DND-41 (cell line): ENCODE results near the gene USP28.

Experiments used
- ATAC-seq: fragments of 200-7000 bp; cut with Tn5 transposase; 3 replicates; pipeline ENCODE4 v1.9.1; 2021; ENCODE audit warnings: low read depth; ENCODE audit not compliant: insufficient read depth
- DNase-seq: peaks from one replicate; pipeline ENCODE4 v3.0.0-alpha.2; 2020
- H2AFZ ChIP-seq: 2 replicates; pipeline ENCODE4 v1.6.0; 2012; ENCODE audit warnings: low read depth, low read length
- H3K27ac ChIP-seq: 2 replicates; pipeline ENCODE4 v1.5.1; 2012; ENCODE audit warnings: low read length, inconsistent platforms
- H3K27me3 ChIP-seq: fragments of 200-600 bp; sonication (generic); 2 replicates; pipeline ENCODE4 v1.6.0; 2012; ENCODE audit warnings: low read length, mild to moderate bottlenecking, inconsistent platforms; ENCODE audit not compliant: insufficient read depth, poor library complexity
- H3K36me3 ChIP-seq: 2 replicates; pipeline ENCODE4 v1.5.1; 2012; ENCODE audit warnings: low read length, inconsistent platforms; ENCODE audit not compliant: insufficient read depth
- H3K4me1 ChIP-seq: 2 replicates; pipeline ENCODE4 v1.5.1; 2012; ENCODE audit warnings: mild to moderate bottlenecking, low read length; ENCODE audit not compliant: insufficient read depth
- H3K4me2 ChIP-seq: 2 replicates; pipeline ENCODE4 v1.6.0; 2012; ENCODE audit warnings: mild to moderate bottlenecking, moderate library complexity, low read length, inconsistent platforms; ENCODE audit not compliant: insufficient read depth
- H3K4me3 ChIP-seq, 2 experiments: fragments of 200-600 bp in 1 of 2; shearing (Covaris generic) in 1 of 2; 2 replicates each; pipeline ENCODE4 v1.5.1; 2012 to 2016; ENCODE audit warnings: inconsistent platforms in 2 of 2, low read length in 2 of 2, mild to moderate bottlenecking in 2 of 2, low read depth in 1 of 2, moderate library complexity in 1 of 2
- H3K79me2 ChIP-seq: 2 replicates; pipeline ENCODE4 v1.6.0; 2012; ENCODE audit warnings: low read length, inconsistent platforms; ENCODE audit not compliant: insufficient read depth
- H3K9ac ChIP-seq: 2 replicates; pipeline ENCODE4 v1.6.0; 2012; ENCODE audit warnings: low read depth, mild to moderate bottlenecking, inconsistent platforms, low read length, moderate library complexity
- H3K9me3 ChIP-seq: 2 replicates; pipeline ENCODE4 v1.5.1; 2012; ENCODE audit warnings: low read length, moderate library complexity, mild to moderate bottlenecking, inconsistent platforms; ENCODE audit not compliant: insufficient read depth, severe bottlenecking
- H4K20me1 ChIP-seq: 2 replicates; pipeline ENCODE4 v1.6.0; 2012; ENCODE audit warnings: low read length; ENCODE audit not compliant: insufficient read depth
- EZH2 ChIP-seq: IDR thresholded peaks from 3 replicates; pipeline ENCODE4 v1.6.1; 2012; ENCODE audit warnings: borderline replicate concordance, low read depth, mild to moderate bottlenecking, moderate library complexity, low read length, inconsistent platforms; ENCODE audit not compliant: severe bottlenecking
- TF ChIP-seq, protein P1 (sequence below): IDR thresholded peaks from 2 replicates; pipeline ENCODE4 v1.5.1; 2012; ENCODE audit warnings: borderline replicate concordance, low read length, moderate library complexity, mild to moderate bottlenecking; ENCODE audit not compliant: poor library complexity, severe bottlenecking; ENCODE audit errors: extremely low read depth

USP28 gene

DNA sequence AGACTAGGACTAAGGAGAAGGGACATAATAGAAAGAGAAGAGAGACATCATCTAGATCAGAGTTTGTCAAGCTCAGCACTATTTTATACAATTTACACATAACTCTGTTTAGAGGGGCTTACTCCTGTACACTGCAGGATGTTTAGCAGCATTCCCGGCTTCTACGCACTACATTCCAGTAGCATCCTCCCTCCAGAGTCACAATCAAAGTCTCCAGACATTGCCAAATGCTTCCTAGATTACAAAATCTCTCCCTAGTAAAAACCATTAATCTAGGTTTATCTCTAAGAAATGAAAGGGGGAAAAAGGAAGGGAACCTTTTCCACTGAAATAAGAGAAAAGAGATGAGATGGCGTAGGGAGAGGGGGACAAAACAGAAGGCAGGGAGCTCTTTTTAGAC, 4.0 kb downstream of the USP28 start:
- H2AFZ ChIP-seq: no peak overlapping the region
- peaks cover 6% of the 10 kb centered on the region for H3K79me2 ChIP-seq
- no peaks in the 10 kb centered on the region for H3K9me3 ChIP-seq
- no peak for ATAC-seq
- no peaks in the 10 kb centered on the region; the same call in 1 of the 2 replicates for H3K36me3 ChIP-seq
- no peak overlapping the region for H3K4me2 ChIP-seq
- DNase-seq: no peak
- peaks cover 7% of the 10 kb centered on the region; the same call in 1 of the 2 replicates for H4K20me1 ChIP-seq
- no peak overlapping the region for H3K9ac ChIP-seq
- H3K27me3 ChIP-seq: no peaks in the 10 kb centered on the region
- no peak overlapping the region for H3K27ac ChIP-seq
- H3K4me3 ChIP-seq: no peak overlapping the region
- H3K4me1 ChIP-seq: peaks cover 29% of the 10 kb centered on the region
- TF ChIP-seq, protein P1, sequence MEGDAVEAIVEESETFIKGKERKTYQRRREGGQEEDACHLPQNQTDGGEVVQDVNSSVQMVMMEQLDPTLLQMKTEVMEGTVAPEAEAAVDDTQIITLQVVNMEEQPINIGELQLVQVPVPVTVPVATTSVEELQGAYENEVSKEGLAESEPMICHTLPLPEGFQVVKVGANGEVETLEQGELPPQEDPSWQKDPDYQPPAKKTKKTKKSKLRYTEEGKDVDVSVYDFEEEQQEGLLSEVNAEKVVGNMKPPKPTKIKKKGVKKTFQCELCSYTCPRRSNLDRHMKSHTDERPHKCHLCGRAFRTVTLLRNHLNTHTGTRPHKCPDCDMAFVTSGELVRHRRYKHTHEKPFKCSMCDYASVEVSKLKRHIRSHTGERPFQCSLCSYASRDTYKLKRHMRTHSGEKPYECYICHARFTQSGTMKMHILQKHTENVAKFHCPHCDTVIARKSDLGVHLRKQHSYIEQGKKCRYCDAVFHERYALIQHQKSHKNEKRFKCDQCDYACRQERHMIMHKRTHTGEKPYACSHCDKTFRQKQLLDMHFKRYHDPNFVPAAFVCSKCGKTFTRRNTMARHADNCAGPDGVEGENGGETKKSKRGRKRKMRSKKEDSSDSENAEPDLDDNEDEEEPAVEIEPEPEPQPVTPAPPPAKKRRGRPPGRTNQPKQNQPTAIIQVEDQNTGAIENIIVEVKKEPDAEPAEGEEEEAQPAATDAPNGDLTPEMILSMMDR: no peak
- TF ChIP-seq EZH2: no peak

DNA sequence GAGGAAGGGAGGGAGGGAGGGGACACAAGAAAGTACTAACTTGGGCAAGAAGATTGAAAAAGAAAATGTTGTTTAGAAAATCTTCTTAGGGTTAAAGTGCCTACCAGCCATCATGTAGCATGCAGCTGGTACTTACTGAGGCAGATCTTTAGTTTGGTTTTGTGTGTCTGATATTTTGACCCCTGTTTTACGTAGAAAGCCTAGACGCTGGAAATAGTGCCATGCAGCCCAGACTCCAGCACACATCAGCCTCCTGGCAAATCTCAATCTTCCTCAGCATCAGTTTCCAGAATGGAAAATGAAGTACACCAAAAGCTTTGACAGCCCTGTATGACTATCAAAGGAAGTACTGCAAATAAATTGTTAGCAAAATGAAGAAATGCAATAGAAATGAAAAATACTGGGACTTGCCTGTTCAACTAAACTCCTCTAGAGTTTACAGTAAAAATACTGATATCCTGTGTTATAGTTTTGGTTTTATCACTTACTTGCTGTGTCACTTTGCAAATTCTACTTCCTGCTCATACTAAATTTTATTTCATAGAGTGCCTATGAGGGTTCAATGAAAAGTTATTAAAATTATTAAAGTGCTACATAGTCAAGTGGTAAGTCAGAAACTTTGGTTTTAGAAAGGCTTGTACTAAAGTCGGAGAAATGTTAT, 7.4 kb downstream of the USP28 start:
- Histone ChIP-seq H3K27me3 (no peaks in the 10 kb centered on the region), H3K4me2 (no peak overlapping the region), H3K4me1 (0 out of 2 replicates have a peak, but pooled peaks cover 2% of the 10 kb centered on the region), H3K79me2 (peaks cover 2% of the 10 kb centered on the region; the same call in 1 of the 2 replicates), H3K36me3 (no peaks in the 10 kb centered on the region), H3K4me3 (no peak overlapping the region), H3K27ac (no peak overlapping the region), H3K9ac (no peak overlapping the region), H3K9me3 (no peaks in the 10 kb centered on the region), H4K20me1 (peaks cover 7% of the 10 kb centered on the region; the same call in 1 of the 2 replicates), H2AFZ (no peak overlapping the region)
- no peak for TF ChIP-seq EZH2
- TF ChIP-seq, protein P1: no peak
- ATAC-seq: no peak
- DNase-seq: no peak

DNA sequence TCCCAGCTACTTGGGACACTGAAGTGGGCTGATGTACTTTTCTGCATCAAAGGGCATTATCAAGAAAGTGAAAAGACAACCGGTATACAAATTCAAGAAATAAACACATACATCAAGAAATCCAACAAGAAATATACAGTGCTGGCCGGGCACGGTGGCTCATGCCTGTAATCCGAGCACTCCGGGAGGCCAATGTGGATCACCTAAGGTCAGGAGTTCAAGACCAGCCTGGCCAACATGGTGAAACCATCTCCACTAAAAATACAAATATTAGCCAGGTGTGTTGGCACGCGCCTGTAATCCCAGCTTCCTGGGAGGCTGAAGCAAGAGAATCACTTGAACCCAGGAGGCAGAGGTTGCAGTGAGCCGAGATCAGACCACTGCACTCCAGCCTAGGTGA, 9.5 kb downstream of the USP28 start:
- TF ChIP-seq, protein P1: no peak
- TF ChIP-seq EZH2: no peak
- Histone ChIP-seq H3K27me3 (no peaks in the 10 kb centered on the region), H4K20me1 (peaks cover 10% of the 10 kb centered on the region; the same call in 1 of the 2 replicates), H3K4me2 (no peak overlapping the region), H3K4me3 (no peak overlapping the region), H3K9me3 (no peaks in the 10 kb centered on the region), H3K4me1 (no peaks in the 10 kb centered on the region), H3K79me2 (peaks cover 2% of the 10 kb centered on the region; the same call in 1 of the 2 replicates), H3K9ac (no peak overlapping the region), H3K36me3 (no peaks in the 10 kb centered on the region), H2AFZ (no peak overlapping the region), H3K27ac (no peak overlapping the region)
- ATAC-seq (no peak), DNase-seq (no peak)
